HUES6 (cell line): ENCODE data around the gene DAPK1.

Source experiments
- H3K27ac ChIP-seq: 2 replicates; pipeline ENCODE4 v1.7.0; 2013; ENCODE audit warnings: low read depth, mild to moderate bottlenecking, low read length, inconsistent platforms
- H3K27me3 ChIP-seq: 2 replicates; pipeline ENCODE4 v1.6.1; 2013; ENCODE audit warnings: low read length; ENCODE audit not compliant: control insufficient read depth, insufficient read depth
- H3K36me3 ChIP-seq: 2 replicates; pipeline ENCODE4 v1.6.1; 2013; ENCODE audit warnings: low read length; ENCODE audit not compliant: control insufficient read depth, insufficient read depth
- H3K4me1 ChIP-seq: 2 replicates; pipeline ENCODE4 v1.6.1; 2013; ENCODE audit warnings: low read length; ENCODE audit not compliant: control insufficient read depth, insufficient read depth
- H3K4me3 ChIP-seq: 2 replicates; pipeline ENCODE4 v1.5.1; 2013; ENCODE audit warnings: low read depth, low read length
- H3K9ac ChIP-seq: one replicate; pipeline ENCODE4 v1.6.1; 2013; ENCODE audit warnings: mild to moderate bottlenecking, low read length
- H3K9me3 ChIP-seq: 2 replicates; pipeline ENCODE4 v1.6.1; 2013; ENCODE audit warnings: low read depth, low read length; ENCODE audit not compliant: control insufficient read depth, insufficient read depth

DAPK1 gene

DNA sequence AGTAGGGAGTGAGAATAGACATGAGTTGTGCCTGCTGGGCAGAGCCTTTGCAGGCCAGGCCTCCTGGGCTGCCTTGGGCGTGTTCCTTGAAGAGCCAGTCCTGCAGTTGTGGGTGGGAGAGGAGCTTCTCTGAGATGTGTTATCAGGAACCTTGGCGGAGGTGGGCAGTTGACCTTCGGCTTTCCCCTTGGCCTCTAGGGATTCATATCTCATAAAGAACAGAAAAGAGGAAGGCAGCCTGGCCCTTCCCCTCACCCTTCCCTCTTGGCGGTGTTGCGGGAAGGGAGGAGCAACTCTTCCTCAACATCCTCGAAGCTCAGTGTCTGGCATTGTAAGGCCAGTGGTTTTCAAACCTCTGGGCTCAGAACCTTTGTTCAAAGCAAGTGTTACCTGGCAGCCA, 59.2 kb downstream of the DAPK1 start:
- peaks cover 11% of the 10 kb centered on the region for H3K36me3 ChIP-seq
- H3K4me3 ChIP-seq: no peak overlapping the region
- H3K9me3 ChIP-seq: no peaks in the 10 kb centered on the region
- H3K27ac ChIP-seq: no peak overlapping the region
- H3K27me3 ChIP-seq: no peaks in the 10 kb centered on the region
- H3K4me1 ChIP-seq: no peaks in the 10 kb centered on the region; the same call in 1 of the 2 replicates
- no peak overlapping the region for H3K9ac ChIP-seq

DNA sequence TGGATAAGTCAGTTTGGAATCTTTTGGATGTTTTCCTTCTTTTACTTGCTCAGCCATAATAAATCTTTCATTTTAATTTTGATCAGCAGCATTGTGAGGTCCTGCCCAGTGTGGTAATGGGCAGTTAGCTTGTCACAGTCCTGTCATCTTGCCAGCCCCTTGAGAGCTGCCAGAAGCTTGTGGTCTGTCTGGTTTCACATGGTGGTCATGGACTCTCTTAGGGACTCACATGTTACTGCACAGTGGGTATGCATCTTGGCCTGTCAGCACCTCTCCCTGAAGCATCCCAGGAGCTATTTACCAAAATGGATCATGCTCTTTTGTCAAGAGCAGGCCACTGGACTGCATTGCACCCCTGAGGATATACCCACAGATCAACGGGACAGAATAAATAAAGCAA, 60.3 kb downstream of the DAPK1 start:
- Histone ChIP-seq H3K36me3 (peaks cover 16% of the 10 kb centered on the region), H3K4me1 (no peaks in the 10 kb centered on the region), H3K4me3 (no peak overlapping the region), H3K9me3 (peaks cover 4% of the 10 kb centered on the region), H3K9ac (no peak overlapping the region), H3K27me3 (no peaks in the 10 kb centered on the region), H3K27ac (no peak overlapping the region)

DNA sequence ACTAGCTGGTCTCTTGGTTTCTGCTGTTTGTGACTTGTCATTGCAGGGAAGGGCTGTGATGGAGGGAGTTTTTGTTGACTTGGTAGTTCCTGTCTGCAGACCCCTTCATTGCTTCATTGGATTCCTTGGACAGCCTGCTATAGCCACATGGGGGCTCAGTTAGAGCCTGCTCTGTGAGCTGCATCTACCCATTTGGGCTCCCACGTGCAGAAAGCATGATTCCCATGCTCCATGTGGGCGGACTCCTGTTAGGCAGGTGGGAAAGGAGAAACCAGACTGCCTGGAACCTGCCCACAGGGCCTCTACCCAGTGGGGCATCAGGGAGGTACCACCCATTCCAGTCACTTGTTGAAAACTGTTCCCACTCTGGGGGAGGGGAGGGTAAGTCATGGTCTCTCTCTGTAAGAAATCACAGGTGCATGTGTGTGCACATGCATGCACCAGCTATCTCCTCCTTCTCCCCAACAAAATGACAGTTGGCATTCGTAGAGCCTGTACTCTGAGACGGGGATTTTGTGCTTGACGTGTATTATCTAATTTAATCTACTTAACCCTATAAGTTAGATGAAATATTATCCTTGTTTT, 61.0 kb downstream of the DAPK1 start:
- no peaks in the 10 kb centered on the region; the same call in 1 of the 2 replicates for H3K4me1 ChIP-seq
- H3K27ac ChIP-seq: no peak overlapping the region
- peaks cover 16% of the 10 kb centered on the region for H3K36me3 ChIP-seq
- no peaks in the 10 kb centered on the region for H3K27me3 ChIP-seq
- no peak overlapping the region for H3K9ac ChIP-seq
- no peak overlapping the region for H3K4me3 ChIP-seq
- H3K9me3 ChIP-seq: peaks cover 4% of the 10 kb centered on the region

- peaks cover 7% of the 10 kb centered on the region for H3K4me1 ChIP-seq
- H3K9ac ChIP-seq: no peak overlapping the region
- no peak overlapping the region for H3K27ac ChIP-seq
- peaks cover 16% of the 10 kb centered on the region for H3K36me3 ChIP-seq
- no peaks in the 10 kb centered on the region for H3K27me3 ChIP-seq
- no peak overlapping the region for H3K4me3 ChIP-seq
- H3K9me3 ChIP-seq: peaks cover 4% of the 10 kb centered on the region
These were observed 64.4 kb downstream of the DAPK1 start for GRCh38 chr9:87562062-87562461.

DNA sequence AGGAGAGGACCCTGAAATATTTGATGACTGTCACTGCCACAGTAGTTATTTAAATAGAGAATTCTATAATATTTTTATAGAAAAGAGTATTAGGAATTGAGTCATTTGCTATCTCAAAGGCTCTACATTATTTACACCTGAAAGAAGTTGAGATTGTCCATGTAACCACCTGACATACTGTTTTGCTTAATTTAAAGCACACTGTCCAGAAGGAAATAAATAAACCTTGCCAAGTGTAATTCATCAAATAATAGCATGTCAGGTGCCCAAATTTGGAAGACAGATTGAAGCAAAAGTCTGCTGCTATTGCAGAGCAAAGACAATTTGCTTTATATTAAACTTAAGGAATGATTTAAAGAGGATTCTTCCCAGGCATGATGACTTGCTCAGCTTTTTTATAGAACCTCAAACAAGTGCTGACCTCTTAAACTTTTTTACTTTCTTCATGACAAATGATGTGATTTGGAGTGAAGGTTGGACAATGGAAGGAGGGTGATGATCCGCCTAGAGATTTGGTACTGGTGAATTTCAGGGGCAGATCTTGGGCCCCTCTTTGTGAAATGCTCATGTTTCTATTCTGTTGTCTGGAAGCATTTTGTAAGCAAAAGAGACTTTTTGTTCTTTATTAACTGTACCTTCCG, 65.0 kb downstream of the DAPK1 start:
- Histone ChIP-seq H3K9ac (no peak overlapping the region), H3K36me3 (peaks cover 16% of the 10 kb centered on the region), H3K4me3 (no peak overlapping the region), H3K27ac (no peak overlapping the region), H3K9me3 (peaks cover 4% of the 10 kb centered on the region), H3K27me3 (no peaks in the 10 kb centered on the region), H3K4me1 (peaks cover 13% of the 10 kb centered on the region)

DNA sequence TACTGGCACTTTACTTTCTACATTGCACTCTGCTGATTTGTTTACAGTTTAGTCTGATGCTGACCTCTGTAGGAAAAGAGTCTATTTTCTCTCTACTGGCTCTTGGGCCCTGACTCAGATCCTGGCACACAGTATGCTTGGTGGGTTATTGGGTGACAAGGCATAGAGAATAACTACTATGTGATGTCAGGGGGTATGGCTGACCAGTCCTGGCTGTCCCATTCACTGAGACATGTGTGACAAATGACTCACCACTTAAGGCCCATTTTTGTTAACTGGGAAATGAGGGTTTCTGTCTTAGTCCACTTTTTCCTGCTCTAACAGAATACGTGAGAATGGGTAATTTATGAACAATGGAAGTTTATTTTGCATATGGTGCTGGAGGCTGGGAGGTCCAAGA, 66.4 kb downstream of the DAPK1 start:
- H3K4me3 ChIP-seq: no peak overlapping the region
- H3K4me1 ChIP-seq: peaks cover 27% of the 10 kb centered on the region
- no peak overlapping the region for H3K9ac ChIP-seq
- H3K27ac ChIP-seq: no peak overlapping the region
- H3K9me3 ChIP-seq: peaks cover 4% of the 10 kb centered on the region
- no peaks in the 10 kb centered on the region for H3K27me3 ChIP-seq
- peaks cover 13% of the 10 kb centered on the region for H3K36me3 ChIP-seq

- no peak overlapping the region for H3K27ac ChIP-seq
These were observed 67.1 kb downstream of the DAPK1 start for GRCh38 chr9:87564791-87565241.

GRCh38 chr9:87567001-87567400, 69.3 kb downstream of the DAPK1 start:
- Histone ChIP-seq H3K27me3 (no peaks in the 10 kb centered on the region), H3K9me3 (peaks cover 3% of the 10 kb centered on the region), H3K4me1 (peaks cover 51% of the 10 kb centered on the region), H3K9ac (no peak overlapping the region), H3K27ac (no peak overlapping the region), H3K4me3 (no peak overlapping the region), H3K36me3 (peaks cover 3% of the 10 kb centered on the region; the same call in 1 of the 2 replicates)

More at GRCh38 chr9:87564791-87565241, 67.1 kb downstream of the DAPK1 start:
- Histone ChIP-seq H3K9ac (no peak overlapping the region), H3K36me3 (peaks cover 13% of the 10 kb centered on the region), H3K4me1 (peaks cover 34% of the 10 kb centered on the region), H3K9me3 (peaks cover 4% of the 10 kb centered on the region), H3K4me3 (no peak overlapping the region), H3K27me3 (no peaks in the 10 kb centered on the region)

GRCh38 chr9:87567571-87567970, 69.9 kb downstream of the DAPK1 start:
- H3K27me3 ChIP-seq: no peaks in the 10 kb centered on the region
- no peaks in the 10 kb centered on the region for H3K36me3 ChIP-seq
- peaks cover 56% of the 10 kb centered on the region for H3K4me1 ChIP-seq
- no peak overlapping the region for H3K9ac ChIP-seq
- no peaks in the 10 kb centered on the region for H3K9me3 ChIP-seq
- no peak overlapping the region for H3K4me3 ChIP-seq
- H3K27ac ChIP-seq: no peak overlapping the region

DNA sequence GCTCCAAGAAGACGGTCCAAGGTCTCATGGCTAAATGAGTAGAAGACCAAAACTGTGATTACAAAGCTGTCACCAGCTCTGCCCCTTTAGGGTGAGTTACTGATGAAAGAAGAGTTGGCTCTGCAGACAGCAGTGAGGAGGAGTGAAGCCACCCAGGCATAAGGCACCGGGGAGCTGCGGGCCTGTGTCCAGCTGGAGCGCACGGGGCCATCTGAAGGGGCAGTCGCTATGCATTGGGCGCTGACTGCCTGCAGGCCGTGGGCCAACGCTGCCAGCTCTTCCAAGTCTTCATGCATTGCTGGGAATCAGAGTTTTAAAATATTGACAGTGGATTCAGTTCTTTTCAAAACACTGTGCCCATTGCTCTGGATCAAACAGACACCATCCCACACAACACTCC, 70.3 kb downstream of the DAPK1 start:
- peaks cover 57% of the 10 kb centered on the region for H3K4me1 ChIP-seq

GRCh38 chr9:87568401-87568800, 70.7 kb downstream of the DAPK1 start:
- Histone ChIP-seq H3K9me3 (no peaks in the 10 kb centered on the region), H3K4me1 (peaks cover 59% of the 10 kb centered on the region), H3K36me3 (no peaks in the 10 kb centered on the region), H3K27me3 (no peaks in the 10 kb centered on the region), H3K27ac (no peak overlapping the region), H3K4me3 (no peak overlapping the region), H3K9ac (no peak overlapping the region)

More for the DNA sequence above, 70.3 kb downstream of the DAPK1 start:
- Histone ChIP-seq H3K27me3 (no peaks in the 10 kb centered on the region), H3K4me3 (no peak overlapping the region), H3K36me3 (no peaks in the 10 kb centered on the region), H3K27ac (no peak overlapping the region), H3K9me3 (no peaks in the 10 kb centered on the region), H3K9ac (no peak overlapping the region)
